Vagina (tissue), 1 donor: ENCODE measurements around the gene SSR2. TPM values are rescaled to one million over a fixed set of nuclear protein-coding genes. Genes with fewer than 3 reads are reported as not detected.

Source experiments
- total RNA-seq: library from RNA; depleted of rRNA; stranded (reverse); fragments of >200 nt; gene quantifications from one replicate; pipeline ENCODE4 v1.2.3, GENCODE V29; 2016

The SSR2 gene
- total RNA-seq, 1 donor from 2014 or later: 187 TPM

Other genes with a start within 250 kb of the SSR2 start
- gene GON4L, start 163.7 kb downstream of the SSR2 start, total RNA-seq: 50.3 TPM
- 20.9 TPM for gene SYT11, start 161.4 kb downstream of the SSR2 start, total RNA-seq
- 38.3 TPM for gene RIT1, start 109.6 kb downstream of the SSR2 start, total RNA-seq
- gene KHDC4, start 86.5 kb downstream of the SSR2 start, total RNA-seq: 47.6 TPM
- gene RXFP4, start 79.3 kb downstream of the SSR2 start, total RNA-seq: not detected
- 76.4 TPM for gene ARHGEF2, start 42.4 kb downstream of the SSR2 start, total RNA-seq
- 27.0 TPM for gene UBQLN4, start 32.8 kb upstream of the SSR2 start, total RNA-seq
- 73.9 TPM for gene LAMTOR2, start 33.8 kb upstream of the SSR2 start, total RNA-seq
- gene RAB25, start 40.2 kb upstream of the SSR2 start, total RNA-seq: 52.1 TPM
- 1.2 TPM for gene MEX3A, start 61.5 kb upstream of the SSR2 start, total RNA-seq
- 436 TPM for gene LMNA, start 93.8 kb upstream of the SSR2 start, total RNA-seq
- 18.7 TPM for gene SEMA4A, start 132.6 kb upstream of the SSR2 start, total RNA-seq
- 14.0 TPM for gene SLC25A44, start 173.2 kb upstream of the SSR2 start, total RNA-seq
- 44.7 TPM for gene PMF1, start 192.1 kb upstream of the SSR2 start, total RNA-seq
- not detected for gene BGLAP, start 221.2 kb upstream of the SSR2 start, total RNA-seq
- gene PAQR6, start 227.1 kb upstream of the SSR2 start, total RNA-seq: 2.0 TPM